ENCODE results near the gene SNTB2. TPM values are rescaled to one million over a fixed set of nuclear protein-coding genes. Genes with fewer than 3 reads are reported as not detected.

The SNTB2 gene
- total RNA-seq, 1 donor from 2014 or later = 22.9 TPM

- no peak overlapping the region for H3K4me2 ChIP-seq
- H3K4me1 ChIP-seq = no peaks in the 10 kb centered on the region
- TF ChIP-seq EZH2phosphoT487 (IDR thresholded peaks at IDR 0.05) = no peak
- no peak for TF ChIP-seq CTCF (IDR thresholded peaks at IDR 0.05)
- TF ChIP-seq EZH2 (IDR thresholded peaks at IDR 0.05) = no peak
- H3K27ac Mint-ChIP-seq = no peak overlapping the region
- no peaks in the 10 kb centered on the region for H3K9me3 Mint-ChIP-seq
- DNase-seq (ENCODE audit: low spot score) = no peak
- no peak overlapping the region for H3K9ac ChIP-seq
- no peak overlapping the region for H3K27ac ChIP-seq
- H2AFZ ChIP-seq (replicated peaks) = no peak overlapping the region
- H3K4me3 Mint-ChIP-seq = no peak overlapping the region
- no peaks in the 10 kb centered on the region for H3K36me3 ChIP-seq
- H3F3A ChIP-seq (ENCODE audit: low read depth) = no peaks in the 10 kb centered on the region
- H3K9me3 ChIP-seq (ENCODE audit: low read depth) = no peaks in the 10 kb centered on the region
- H3K36me3 Mint-ChIP-seq = peaks cover 6% of the 10 kb centered on the region
- peaks cover 2% of the 10 kb centered on the region for H3K27me3 Mint-ChIP-seq (ENCODE audit: insufficient read depth, low read depth)
- peaks cover 3% of the 10 kb centered on the region for H4K20me1 ChIP-seq (ENCODE audit: low read depth)
- H3K4me3 ChIP-seq = no peak overlapping the region
- no peaks in the 10 kb centered on the region for H3K4me1 Mint-ChIP-seq
- peaks cover 49% of the 10 kb centered on the region for H3K79me2 ChIP-seq (ENCODE audit: low read depth)
- H3K27me3 ChIP-seq = no peaks in the 10 kb centered on the region
Measured at GRCh38 chr16:69223882-69224281, 36.9 kb downstream of the SNTB2 start.

- Histone ChIP-seq H2AFZ (replicated peaks) (no peak overlapping the region), H3K27me3 (no peaks in the 10 kb centered on the region), H3K9me3 (ENCODE audit: low read depth) (no peaks in the 10 kb centered on the region), H3F3A (ENCODE audit: low read depth) (no peaks in the 10 kb centered on the region), H3K4me1 (no peaks in the 10 kb centered on the region), H3K36me3 (no peaks in the 10 kb centered on the region), H3K27ac (no peak overlapping the region), H3K79me2 (ENCODE audit: low read depth) (peaks cover 45% of the 10 kb centered on the region), H3K9ac (no peak overlapping the region), H3K4me2 (no peak overlapping the region), H4K20me1 (ENCODE audit: low read depth) (peaks cover 3% of the 10 kb centered on the region), H3K4me3 (no peak overlapping the region)
- no peak overlapping the region for H3K27ac Mint-ChIP-seq
- no peaks in the 10 kb centered on the region for H3K9me3 Mint-ChIP-seq
- no peak overlapping the region for H3K4me3 Mint-ChIP-seq
- no peaks in the 10 kb centered on the region for H3K4me1 Mint-ChIP-seq
- H3K36me3 Mint-ChIP-seq = peaks cover 6% of the 10 kb centered on the region
- no peak for DNase-seq (ENCODE audit: low spot score)
- peaks cover 2% of the 10 kb centered on the region for H3K27me3 Mint-ChIP-seq (ENCODE audit: insufficient read depth, low read depth)
- TF ChIP-seq EZH2 (IDR thresholded peaks at IDR 0.05) (no peak), EZH2phosphoT487 (IDR thresholded peaks at IDR 0.05) (no peak), CTCF (IDR thresholded peaks at IDR 0.05) (no peak)
Measured at GRCh38 chr16:69225121-69225520, 38.2 kb downstream of the SNTB2 start.

GRCh38 chr16:69233124-69233523 lies 46.2 kb downstream of the SNTB2 start:
- no peaks in the 10 kb centered on the region for H3F3A ChIP-seq (ENCODE audit: low read depth)
- no peaks in the 10 kb centered on the region for H3K9me3 ChIP-seq (ENCODE audit: low read depth)
- H3K4me3 ChIP-seq = no peak overlapping the region
- no peaks in the 10 kb centered on the region for H3K36me3 ChIP-seq
- H3K27me3 ChIP-seq = no peaks in the 10 kb centered on the region
- peaks cover 3% of the 10 kb centered on the region for H4K20me1 ChIP-seq (ENCODE audit: low read depth)
- no peak overlapping the region for H2AFZ ChIP-seq (replicated peaks)
- no peak for DNase-seq (ENCODE audit: low spot score)
- no peak for TF ChIP-seq EZH2 (IDR thresholded peaks at IDR 0.05)
- no peak for TF ChIP-seq CTCF (IDR thresholded peaks at IDR 0.05)
- no peak for TF ChIP-seq EZH2phosphoT487 (IDR thresholded peaks at IDR 0.05)
- no peak overlapping the region for H3K4me3 Mint-ChIP-seq
- H3K36me3 Mint-ChIP-seq = peaks cover 4% of the 10 kb centered on the region
- no peak overlapping the region for H3K27ac ChIP-seq
- no peaks in the 10 kb centered on the region for H3K9me3 Mint-ChIP-seq
- H3K27ac Mint-ChIP-seq = no peak overlapping the region
- H3K27me3 Mint-ChIP-seq (ENCODE audit: insufficient read depth, low read depth) = peaks cover under 1% of the 10 kb centered on the region
- no peak overlapping the region for H3K4me2 ChIP-seq
- peaks cover 9% of the 10 kb centered on the region for H3K79me2 ChIP-seq (ENCODE audit: low read depth)
- H3K9ac ChIP-seq = no peak overlapping the region
- H3K4me1 Mint-ChIP-seq = no peaks in the 10 kb centered on the region
- H3K4me1 ChIP-seq = no peaks in the 10 kb centered on the region
